Right lobe of liver (tissue), 6 donors: ENCODE measurements around the gene METTL2B. TPM values are rescaled to one million over a fixed set of nuclear protein-coding genes. Genes with fewer than 3 reads are reported as not detected.
"Not testable (repeated sequence)": the region's sequence is repeated elsewhere in the genome, so short reads cannot be mapped to it uniquely, and the experiment has no call there.

Source experiments
- ATAC-seq, 4 donors: fragments of 200-7000 bp; cut with Tn5 transposase; one replicate each; pipeline ENCODE4 v1.9.1; 2020; ENCODE audit warnings: mild to moderate bottlenecking in 4 of 4, moderate library complexity in 4 of 4
- DNase-seq, 3 donors: peaks; one replicate each; pipeline ENCODE4 v3.0.0-alpha.2; 2020
- H3K27ac ChIP-seq, 3 donors: fragments of 200-600 bp; one replicate each; pipeline ENCODE4 v1.8.0; 2022
- H3K27me3 ChIP-seq, 2 donors: fragments of 200-600 bp; one replicate each; pipeline ENCODE4 v1.8.0; 2022
- H3K36me3 ChIP-seq, 4 donors: fragments of 200-600 bp; sonication (generic) in 1 of 4; one replicate each; pipeline versions ENCODE4 v1.5.1 to v1.8.0; 2017 to 2022; ENCODE audit warnings: control low read depth in 1 of 4
- H3K4me1 ChIP-seq, 4 donors: fragments of 200-600 bp; sonication (generic) in 1 of 4; one replicate each; pipeline versions ENCODE4 v1.5.1 to v1.8.0; 2017 to 2022; ENCODE audit warnings: control low read depth in 1 of 4
- H3K4me3 ChIP-seq, 3 donors: fragments of 200-600 bp; one replicate each; pipeline ENCODE4 v1.8.0; 2022
- H3K9me3 ChIP-seq, 4 donors: fragments of 200-600 bp; sonication (generic) in 1 of 4; one replicate each; pipeline versions ENCODE4 v1.5.1 to v1.8.0; 2017 to 2022; ENCODE audit warnings: control low read depth in 1 of 4
- POLR2A ChIP-seq: fragments of 450-650 bp; IDR thresholded peaks from one replicate; pipeline ENCODE4 v1.6.1; 2017; ENCODE audit warnings: antibody characterized with exemption, mild to moderate bottlenecking
- WGBS: methylation state at CpG from one replicate; pipeline ENCODE4 v1.1.6; 2018; ENCODE audit warnings: low coverage, low lambda C conversion rate; ENCODE audit not compliant: insufficient coverage; ENCODE audit errors: missing lambda C conversion rate; 5-methylcytosine and 5-hydroxymethylcytosine counted together
- intact Hi-C, 2 donors: fragments of 100-400 bp; cut with DNase I; formaldehyde crosslinking; loops; one replicate each; pipeline versions ENCODE4 v1.11.2 to v1.14.1; 2022
- total RNA-seq, 6 experiments: library from RNA; depleted of rRNA in 2 of 6; stranded (reverse); fragments of >200 nt in 2 of 6; fragmentation: NEBNext Ultra II Directional in 3 of 6; extraction: Animal tissue kit (Norgen Biotek cat#: 25700) in 3 of 6; gene quantifications; one replicate each; pipeline versions ENCODE4 v1.1.0 to v1.2.4, GENCODE V29; 2016 to 2023
- TF ChIP-seq, protein P1 (sequence below), 4 donors: fragments of 200-600 bp in 3 of 4; fragments of 450-650 bp in 1 of 4; IDR thresholded peaks; one replicate each; pipeline versions ENCODE4 v1.5.1 to v1.8.0; 2016 to 2022; ENCODE audit warnings: antibody characterized with exemption in 4 of 4, mild to moderate bottlenecking in 2 of 4
- donor health status: DM: no; HTN: yes; CAD: no.
- donor health status: DM: no; HTN: no; CAD: no.
- donor health status: DM: no; HTN: no; CAD: no.
- donor health status: DM: no; HTN: yes; CAD: no.
- donor health status: DM: no; HTN: yes; CAD: no.

METTL2B gene
- total RNA-seq, 6 experiments from 2014 or later: 10.8 to 15.1 (median 13.6) TPM

DNA sequence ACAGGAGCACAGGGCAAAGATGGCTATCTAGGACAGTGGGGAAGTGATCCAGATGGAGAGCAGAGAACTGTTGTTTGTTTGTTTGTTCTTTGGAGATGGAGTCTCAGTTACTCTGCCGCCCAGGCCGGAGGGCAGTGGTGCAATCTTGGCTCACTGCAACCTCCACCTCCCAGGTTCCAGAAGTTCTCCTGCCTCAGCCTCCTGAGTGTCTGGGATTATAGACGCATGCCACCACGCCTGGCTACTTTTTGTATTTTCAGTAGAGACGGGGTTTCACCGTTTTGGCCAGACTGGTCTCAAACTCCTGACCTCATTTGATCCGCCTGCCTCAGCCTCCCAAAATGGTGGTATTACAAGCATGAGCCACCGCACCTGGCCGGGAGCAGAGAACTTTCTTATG lies 20.9 kb downstream of the METTL2B start:
- Histone ChIP-seq H3K36me3 (peaks cover 0 to 31% (median 0%) of the 10 kb centered on the region in 4 donors), H3K9me3 (no peaks in the 10 kb centered on the region), H3K4me1 (no peaks in the 10 kb centered on the region), H3K4me3 (no peak overlapping the region), H3K27ac (no peak overlapping the region), H3K27me3 (no peaks in the 10 kb centered on the region)
- DNase-seq: no peak
- no peak for ATAC-seq
- intact Hi-C loops: no loop called here
- 60% methylated on average over 1 of the region's 9 CpGs for WGBS
- TF ChIP-seq, protein P1, sequence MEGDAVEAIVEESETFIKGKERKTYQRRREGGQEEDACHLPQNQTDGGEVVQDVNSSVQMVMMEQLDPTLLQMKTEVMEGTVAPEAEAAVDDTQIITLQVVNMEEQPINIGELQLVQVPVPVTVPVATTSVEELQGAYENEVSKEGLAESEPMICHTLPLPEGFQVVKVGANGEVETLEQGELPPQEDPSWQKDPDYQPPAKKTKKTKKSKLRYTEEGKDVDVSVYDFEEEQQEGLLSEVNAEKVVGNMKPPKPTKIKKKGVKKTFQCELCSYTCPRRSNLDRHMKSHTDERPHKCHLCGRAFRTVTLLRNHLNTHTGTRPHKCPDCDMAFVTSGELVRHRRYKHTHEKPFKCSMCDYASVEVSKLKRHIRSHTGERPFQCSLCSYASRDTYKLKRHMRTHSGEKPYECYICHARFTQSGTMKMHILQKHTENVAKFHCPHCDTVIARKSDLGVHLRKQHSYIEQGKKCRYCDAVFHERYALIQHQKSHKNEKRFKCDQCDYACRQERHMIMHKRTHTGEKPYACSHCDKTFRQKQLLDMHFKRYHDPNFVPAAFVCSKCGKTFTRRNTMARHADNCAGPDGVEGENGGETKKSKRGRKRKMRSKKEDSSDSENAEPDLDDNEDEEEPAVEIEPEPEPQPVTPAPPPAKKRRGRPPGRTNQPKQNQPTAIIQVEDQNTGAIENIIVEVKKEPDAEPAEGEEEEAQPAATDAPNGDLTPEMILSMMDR (IDR thresholded peaks at IDR 0.05): no peak
- no peak for TF ChIP-seq POLR2A

- H3K4me1 ChIP-seq, ATAC-seq, DNase-seq, H3K27ac ChIP-seq, intact Hi-C loops, H3K27me3 ChIP-seq, H3K4me3 ChIP-seq, H3K9me3 ChIP-seq: not testable (repeated sequence)
- WGBS: no CpG with 5 or more reads among the region's 2 CpGs
- H3K36me3 ChIP-seq: peaks cover 0 to 10% (median 0%) of the 10 kb centered on the region in 4 donors
Measured at GRCh38 chr7:128505416-128505815, 28.9 kb downstream of the METTL2B start.

- H3K36me3 ChIP-seq, H3K4me1 ChIP-seq, DNase-seq, H3K27ac ChIP-seq, H3K27me3 ChIP-seq, ATAC-seq, intact Hi-C loops, H3K9me3 ChIP-seq, H3K4me3 ChIP-seq: not testable (repeated sequence)
- WGBS: 81% methylated on average over 2 of the region's 3 CpGs
Measured at GRCh38 chr7:128506819-128507218, 30.3 kb downstream of the METTL2B start.

GRCh38 chr7:128507321-128507993 lies 30.9 kb downstream of the METTL2B start:
- 88% methylated on average over 2 of the region's 5 CpGs for WGBS
- H3K4me1 ChIP-seq, ATAC-seq, H3K27ac ChIP-seq, H3K4me3 ChIP-seq, intact Hi-C loops, H3K36me3 ChIP-seq, DNase-seq, H3K27me3 ChIP-seq, H3K9me3 ChIP-seq: not testable (repeated sequence)

DNA sequence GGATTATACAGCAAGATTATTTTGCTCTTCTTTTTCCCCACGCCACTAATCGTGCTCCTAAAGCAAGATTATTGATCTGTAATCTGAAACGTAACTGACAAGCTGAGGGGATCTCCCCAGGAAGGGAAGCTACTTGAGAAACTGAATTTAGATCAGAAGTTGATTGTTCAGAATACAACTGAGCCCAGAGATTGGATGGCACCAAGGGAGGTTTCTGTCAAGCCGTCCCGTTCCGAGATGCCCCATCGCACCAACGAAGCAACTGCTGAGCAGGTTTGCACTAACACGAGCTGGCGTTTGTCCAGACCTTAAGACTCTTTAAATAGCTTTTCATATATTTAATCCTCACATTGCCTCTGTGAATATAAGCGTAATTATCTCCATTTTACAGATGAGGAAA lies 35.1 kb downstream of the METTL2B start:
- intact Hi-C loops, ATAC-seq, H3K27ac ChIP-seq, H3K4me1 ChIP-seq, H3K27me3 ChIP-seq, H3K4me3 ChIP-seq, DNase-seq, H3K9me3 ChIP-seq, H3K36me3 ChIP-seq: not testable (repeated sequence)
- 45% methylated on average over 4 of the region's 11 CpGs for WGBS

DNA sequence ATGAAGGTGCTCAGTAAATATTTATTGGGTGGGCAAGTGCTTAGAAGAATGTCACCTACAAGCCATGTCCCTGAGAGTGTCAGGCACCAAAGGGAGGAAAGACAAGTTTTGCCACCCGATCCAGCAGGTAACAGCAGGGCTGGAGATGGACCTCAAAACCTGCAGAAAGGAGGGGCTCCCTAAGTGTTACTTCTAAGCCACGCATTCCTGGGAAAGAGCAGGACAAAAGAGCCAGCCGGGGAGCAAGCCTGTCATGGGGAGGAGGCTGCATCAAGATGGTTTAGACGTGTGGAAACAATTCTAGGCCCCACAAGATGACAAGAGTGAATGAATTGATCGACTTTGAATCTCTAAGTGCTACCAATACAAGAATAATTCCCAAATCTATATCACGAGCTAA lies 38.7 kb downstream of the METTL2B start:
- WGBS: 67% methylated on average over 3 of the region's 6 CpGs
- H3K4me3 ChIP-seq, H3K4me1 ChIP-seq, H3K27ac ChIP-seq, DNase-seq, H3K36me3 ChIP-seq, ATAC-seq, H3K27me3 ChIP-seq, intact Hi-C loops, H3K9me3 ChIP-seq: not testable (repeated sequence)

DNA sequence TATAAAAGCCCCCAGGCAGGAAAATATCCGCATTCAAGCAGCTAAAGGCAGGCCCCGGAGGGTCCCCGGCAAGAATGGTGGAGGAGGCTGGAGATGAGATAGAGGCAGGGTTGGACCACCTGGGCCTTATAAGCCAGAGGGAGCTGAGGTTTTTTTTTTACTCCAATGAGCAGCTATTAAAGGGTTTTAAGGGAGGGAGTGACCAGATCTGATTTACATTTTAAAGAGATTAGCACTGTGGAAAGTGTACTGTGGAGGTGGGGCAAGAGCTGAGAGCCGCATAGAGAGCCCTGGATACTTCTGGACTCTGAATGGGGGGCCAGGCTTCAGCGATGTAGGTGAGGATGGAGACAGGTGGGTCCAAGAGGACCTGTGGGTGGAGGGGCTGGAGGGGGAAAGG lies 40.5 kb downstream of the METTL2B start:
- H3K9me3 ChIP-seq, DNase-seq, H3K27ac ChIP-seq, H3K4me3 ChIP-seq, H3K27me3 ChIP-seq, ATAC-seq, H3K36me3 ChIP-seq, intact Hi-C loops, H3K4me1 ChIP-seq: not testable (repeated sequence)
- WGBS: 82% methylated on average over 5 of the region's 5 CpGs

GRCh38 chr7:128523226-128523931 lies 46.8 kb downstream of the METTL2B start:
- H3K4me1 ChIP-seq, H3K4me3 ChIP-seq, H3K27me3 ChIP-seq, H3K27ac ChIP-seq, intact Hi-C loops, H3K9me3 ChIP-seq, H3K36me3 ChIP-seq: not testable (repeated sequence)
- DNase-seq (peak; percentile 65 to 81 (median 78)), ATAC-seq (peak; percentile 72 to 90 (median 78))
- WGBS: 36% methylated on average over 5 of the region's 7 CpGs

GRCh38 chr7:128523932-128524524 lies 47.5 kb downstream of the METTL2B start:
- H3K4me3 ChIP-seq, DNase-seq, H3K4me1 ChIP-seq, intact Hi-C loops, H3K27me3 ChIP-seq, H3K36me3 ChIP-seq, H3K27ac ChIP-seq, H3K9me3 ChIP-seq: not testable (repeated sequence)
- 60% methylated on average over 4 of the region's 9 CpGs for WGBS
- peak in 1 of 4 donors; percentile 12 for ATAC-seq

DNA sequence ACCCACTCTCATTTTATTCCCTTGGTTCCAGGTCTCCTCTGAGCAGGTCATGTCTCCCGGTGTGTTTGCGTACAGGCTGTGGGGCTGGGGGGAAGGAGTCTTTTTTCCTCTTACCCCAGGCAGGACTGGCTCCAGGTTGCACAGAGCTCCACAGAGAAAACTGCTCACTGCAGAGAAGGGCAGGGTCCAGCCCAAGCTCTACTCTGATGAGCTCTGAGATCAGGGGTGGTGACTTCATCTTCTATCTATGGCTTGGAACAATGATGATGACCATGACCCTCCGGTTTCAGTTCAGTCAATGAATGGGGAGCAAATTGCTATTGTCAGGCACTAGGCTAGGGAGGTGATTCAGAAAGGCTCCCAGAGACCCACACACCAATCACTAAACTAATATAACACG lies 49.0 kb downstream of the METTL2B start:
- peak in 1 of 4 donors; percentile 69 for ATAC-seq
- 76% methylated on average over 4 of the region's 4 CpGs for WGBS

More for the DNA sequence above, 49.0 kb downstream of the METTL2B start:
- H3K27me3 ChIP-seq, intact Hi-C loops, H3K27ac ChIP-seq, H3K4me3 ChIP-seq, H3K9me3 ChIP-seq, H3K36me3 ChIP-seq, H3K4me1 ChIP-seq, DNase-seq: not testable (repeated sequence)
